SK-N-SH (cell line): ENCODE data around the gene NRARP. TPM values are rescaled to one million over a fixed set of nuclear protein-coding genes. Genes with fewer than 3 reads are reported as not detected.

Source experiments
- CTCF ChIA-PET: fragments of 300-600, 350-600 bp; formaldehyde crosslinking; extraction: SDS; loops from one replicate; lab custom pipeline; 2021; lab: Yijun Ruan, JAX
- POLR2A ChIA-PET: fragments of 350-600 bp; sonication (Branson Sonifier 250); formaldehyde crosslinking; extraction: SDS; loops from one replicate; lab custom pipeline; 2020; ENCODE audit warnings: antibody characterized with exemption, inconsistent platforms; lab: Yijun Ruan, JAX
- DNase-seq: peaks from one replicate; pipeline ENCODE4 v3.0.0; 2012
- H2AFZ ChIP-seq: fragments of 200-600 bp; sonication (generic); 2 replicates; pipeline ENCODE4 v1.8.1; 2016; ENCODE audit warnings: antibody characterized with exemption, mild to moderate bottlenecking, low read depth
- H3F3A ChIP-seq: fragments of 200-600 bp; sonication (generic); replicated peaks from 2 replicates; pipeline ENCODE3; 2016; ENCODE audit warnings: antibody characterized with exemption, mild to moderate bottlenecking; ENCODE audit not compliant: insufficient read depth
- H3K27ac ChIP-seq, 2 experiments: fragments of 200-500 bp in 1 of 2; fragments of 200-600 bp in 1 of 2; sonication (Bioruptor generic) in 1 of 2; sonication (generic), shearing (Covaris generic) in 1 of 2; 2 replicates each; pipeline versions ENCODE4 v1.5.1 to v1.6.1; 2014 to 2016; ENCODE audit warnings: low read depth in 2 of 2, inconsistent platforms in 1 of 2, low read length in 1 of 2, mild to moderate bottlenecking in 1 of 2, mixed read lengths in 1 of 2
- H3K27me3 ChIP-seq: fragments of 200-600 bp; sonication (generic), shearing (Covaris generic); 2 replicates; pipeline ENCODE4 v1.6.1; 2016; ENCODE audit warnings: mixed run types; ENCODE audit not compliant: insufficient read depth
- H3K36me3 ChIP-seq, 2 experiments: fragments of 200-500 bp in 1 of 2; fragments of 200-600 bp in 1 of 2; sonication (Bioruptor generic) in 1 of 2; sonication (generic) in 1 of 2; replicated peaks in 1 of 2; 2 replicates each; pipeline versions ENCODE3 to v1.5.1; 2014 to 2016; ENCODE audit warnings: low read length in 1 of 2, mild to moderate bottlenecking in 1 of 2; ENCODE audit not compliant: insufficient read depth in 2 of 2, control insufficient read depth in 1 of 2
- H3K4me1 ChIP-seq, 2 experiments: fragments of 200-500 bp in 1 of 2; fragments of 200-600 bp in 1 of 2; sonication (Bioruptor generic) in 1 of 2; sonication (generic), shearing (Covaris generic) in 1 of 2; 2 replicates each; pipeline versions ENCODE4 v1.5.1 to v1.6.1; 2014 to 2016; ENCODE audit warnings: low read depth in 1 of 2, low read length in 1 of 2, mixed run types in 1 of 2; ENCODE audit not compliant: insufficient read depth in 2 of 2, control insufficient read depth in 1 of 2
- H3K4me2 ChIP-seq: fragments of 200-600 bp; sonication (generic), shearing (Covaris generic); 2 replicates; pipeline ENCODE4 v1.6.1; 2017; ENCODE audit warnings: mixed run types
- H3K4me3 ChIP-seq, 2 experiments: fragments of 200-500 bp in 1 of 2; fragments of 200-600 bp in 1 of 2; sonication (Bioruptor generic) in 1 of 2; sonication (generic), shearing (Covaris generic) in 1 of 2; 2 replicates each; pipeline versions ENCODE4 v1.5.1 to v1.8.1; 2014 to 2016; ENCODE audit warnings: low read depth in 2 of 2, inconsistent platforms in 1 of 2, low read length in 1 of 2, mild to moderate bottlenecking in 1 of 2, mixed read lengths in 1 of 2, moderate library complexity in 1 of 2
- H3K79me2 ChIP-seq: fragments of 200-600 bp; sonication (generic); 2 replicates; pipeline ENCODE4 v1.8.1; 2017; ENCODE audit warnings: mild to moderate bottlenecking; ENCODE audit not compliant: insufficient read depth
- H3K9ac ChIP-seq: fragments of 200-600 bp; sonication (generic); 2 replicates; pipeline ENCODE4 v1.6.1; 2017; ENCODE audit warnings: mixed run types
- H3K9me2 ChIP-seq: fragments of 200-600 bp; sonication (generic); 2 replicates; pipeline ENCODE4 v1.6.1; 2017; ENCODE audit warnings: mixed run types
- H3K9me3 ChIP-seq: fragments of 200-600 bp; sonication (generic); 2 replicates; pipeline ENCODE4 v1.6.1; 2017; ENCODE audit warnings: mixed run types, mild to moderate bottlenecking, moderate library complexity
- H4K20me1 ChIP-seq: fragments of 200-600 bp; sonication (generic); 2 replicates; pipeline ENCODE4 v1.6.1; 2017; ENCODE audit warnings: mild to moderate bottlenecking, mixed run types; ENCODE audit not compliant: insufficient read depth
- CTCF ChIP-seq: fragments of 200-600 bp; sonication (generic); IDR thresholded peaks from 2 replicates; pipeline ENCODE4 v1.6.1; 2017; ENCODE audit warnings: antibody characterized with exemption, mild to moderate bottlenecking, moderate library complexity
- ELF1 ChIP-seq: IDR thresholded peaks from 2 replicates; pipeline ENCODE4 v1.4.0; 2012
- FOSL2 ChIP-seq: IDR thresholded peaks from 2 replicates; pipeline ENCODE4 v1.4.0; 2012; ENCODE audit warnings: low read depth, mild to moderate bottlenecking, moderate library complexity, borderline replicate concordance
- FOXJ3 ChIP-seq: sonication (generic); formaldehyde crosslinking; IDR thresholded peaks from 2 replicates; pipeline ENCODE4 v1.5.1; 2020; ENCODE audit warnings: mild to moderate bottlenecking, missing genetic modification reagents
- GABPA ChIP-seq: IDR thresholded peaks from 2 replicates; pipeline ENCODE4 v1.4.0; 2012; ENCODE audit warnings: low read depth, mild to moderate bottlenecking
- JUND ChIP-seq: IDR thresholded peaks from 2 replicates; pipeline ENCODE4 v1.4.0; 2012
- MXI1 ChIP-seq: IDR thresholded peaks from 2 replicates; pipeline ENCODE4 v1.6.1; 2012; ENCODE audit warnings: mild to moderate bottlenecking, low read depth, low read length, improper control_type of control experiment
- NFIC ChIP-seq: IDR thresholded peaks from 2 replicates; pipeline ENCODE4 v1.4.0; 2012; ENCODE audit warnings: borderline replicate concordance
- NRF1 ChIP-seq: IDR thresholded peaks from 2 replicates; pipeline ENCODE4 v1.6.1; 2012; ENCODE audit warnings: low read depth, mild to moderate bottlenecking, low read length
- POLR2AphosphoS5 ChIP-seq: IDR thresholded peaks from 2 replicates; pipeline ENCODE4 v1.6.1; 2012; ENCODE audit warnings: low read depth, low read length
- RAD21 ChIP-seq: IDR thresholded peaks from 2 replicates; pipeline ENCODE4 v1.6.1; 2012; ENCODE audit warnings: mild to moderate bottlenecking, low read length
- REST ChIP-seq: IDR thresholded peaks from 2 replicates; pipeline ENCODE4 v1.6.1; 2012; ENCODE audit warnings: mild to moderate bottlenecking, low read depth, low read length, moderate library complexity
- SMC3 ChIP-seq: IDR thresholded peaks from 2 replicates; pipeline ENCODE4 v1.6.1; 2012; ENCODE audit warnings: low read depth, low read length, improper control_type of control experiment
- TCF12 ChIP-seq: IDR thresholded peaks from 2 replicates; pipeline ENCODE4 v1.4.0; 2012
- TEAD4 ChIP-seq: IDR thresholded peaks from 2 replicates; pipeline ENCODE4 v1.4.0; 2012; ENCODE audit warnings: mild to moderate bottlenecking, borderline replicate concordance; ENCODE audit not compliant: insufficient read depth
- WGBS: methylation state at CpG from one replicate; pipeline ENCODE4 v1.1.6; 2017; ENCODE audit warnings: low lambda C conversion rate; 5-methylcytosine and 5-hydroxymethylcytosine counted together
- polyA plus RNA-seq, 3 experiments: library from polyadenylated mRNA; depleted of rRNA; stranded (reverse); fragments of >200 nt; gene quantifications; 2 replicates each; pipeline ENCODE4 v1.2.3, GENCODE V29; 2012
- TF ChIP-seq, protein P1 (sequence below): fragments of 150-350 bp; IDR thresholded peaks from 2 replicates; pipeline ENCODE4 v1.6.1; 2016; ENCODE audit warnings: mild to moderate bottlenecking, low read depth, low read length
- TF ChIP-seq, protein P2 (sequence below): IDR thresholded peaks from 2 replicates; pipeline ENCODE4 v1.4.0; 2012; ENCODE audit warnings: low read depth, borderline replicate concordance

Gene NRARP
- polyA plus RNA-seq, 1 of the 3 experiments (the other 2 are of a cell fraction) = 3.9 TPM

GRCh38 chr9:137299938-137300337 lies 2.1 kb downstream of the NRARP start:
- H3K79me2 ChIP-seq = no peaks in the 10 kb centered on the region
- no peak overlapping the region for H3K9ac ChIP-seq
- no peak overlapping the region for H3K27ac ChIP-seq
- H3F3A ChIP-seq = peaks cover 4% of the 10 kb centered on the region
- H2AFZ ChIP-seq = no peak overlapping the region
- no peaks in the 10 kb centered on the region for H3K9me3 ChIP-seq
- no peaks in the 10 kb centered on the region for H3K9me2 ChIP-seq
- no peak for DNase-seq
- POLR2A ChIA-PET = no interaction called here
- no peaks in the 10 kb centered on the region for H3K36me3 ChIP-seq
- H3K27me3 ChIP-seq = no peaks in the 10 kb centered on the region
- WGBS = 93% methylated on average over 16 of the region's 16 CpGs
- H3K4me3 ChIP-seq = no peak overlapping the region
- CTCF ChIA-PET = interaction anchor here (2.1 to 5.7 kb wide), 2 partner anchors 18 to 63 kb away, joined by 7 to 74 read pairs; no protein-coding TSS in a partner anchor
- TF ChIP-seq TCF12 (no peak), POLR2AphosphoS5 (no peak), FOXJ3 (CRISPR knock-in tag) (no peak), TEAD4 (no peak), MXI1 (no peak), GABPA (no peak), CTCF (no peak), ELF1 (no peak), FOSL2 (no peak)
- TF ChIP-seq, protein P1, sequence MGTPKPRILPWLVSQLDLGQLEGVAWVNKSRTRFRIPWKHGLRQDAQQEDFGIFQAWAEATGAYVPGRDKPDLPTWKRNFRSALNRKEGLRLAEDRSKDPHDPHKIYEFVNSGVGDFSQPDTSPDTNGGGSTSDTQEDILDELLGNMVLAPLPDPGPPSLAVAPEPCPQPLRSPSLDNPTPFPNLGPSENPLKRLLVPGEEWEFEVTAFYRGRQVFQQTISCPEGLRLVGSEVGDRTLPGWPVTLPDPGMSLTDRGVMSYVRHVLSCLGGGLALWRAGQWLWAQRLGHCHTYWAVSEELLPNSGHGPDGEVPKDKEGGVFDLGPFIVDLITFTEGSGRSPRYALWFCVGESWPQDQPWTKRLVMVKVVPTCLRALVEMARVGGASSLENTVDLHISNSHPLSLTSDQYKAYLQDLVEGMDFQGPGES = no peak
- peaks cover 0 to 35% of the 10 kb centered on the region in 2 experiments; a peak in 2 of 4 replicates for H3K4me1 ChIP-seq
- H4K20me1 ChIP-seq = no peaks in the 10 kb centered on the region
- no peak overlapping the region for H3K4me2 ChIP-seq

DNA sequence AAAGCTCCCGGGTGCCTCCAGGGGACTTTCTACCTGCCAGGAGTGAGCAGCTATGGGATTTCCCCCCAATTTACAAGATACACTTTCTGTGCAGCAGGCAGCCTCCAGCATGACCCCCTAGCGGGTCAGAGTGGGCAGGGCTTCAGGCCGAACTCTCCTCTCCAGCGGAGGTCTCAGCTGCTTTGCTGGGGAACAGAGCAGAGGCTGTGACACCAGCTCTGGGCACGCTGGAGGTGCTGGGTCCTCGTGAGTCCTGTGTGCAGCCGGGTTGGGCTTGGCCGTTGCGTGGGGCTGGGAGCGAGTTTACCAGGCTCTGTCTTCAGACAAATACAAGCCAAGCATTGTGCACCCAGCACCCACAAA lies 2.9 kb downstream of the NRARP start:
- Histone ChIP-seq H2AFZ (no peak overlapping the region), H3K79me2 (no peaks in the 10 kb centered on the region)
- CTCF ChIA-PET = interaction anchor here (2.1 kb wide), 1 partner anchor 63 kb away, joined by 7 read pairs; no protein-coding TSS in a partner anchor
- TF ChIP-seq NFIC = no peak
- TF ChIP-seq REST = no peak
- no peak for TF ChIP-seq RAD21
- TF ChIP-seq SMC3 = no peak
- TF ChIP-seq NRF1 = no peak
- TF ChIP-seq MXI1 = no peak
- TF ChIP-seq, protein P2, sequence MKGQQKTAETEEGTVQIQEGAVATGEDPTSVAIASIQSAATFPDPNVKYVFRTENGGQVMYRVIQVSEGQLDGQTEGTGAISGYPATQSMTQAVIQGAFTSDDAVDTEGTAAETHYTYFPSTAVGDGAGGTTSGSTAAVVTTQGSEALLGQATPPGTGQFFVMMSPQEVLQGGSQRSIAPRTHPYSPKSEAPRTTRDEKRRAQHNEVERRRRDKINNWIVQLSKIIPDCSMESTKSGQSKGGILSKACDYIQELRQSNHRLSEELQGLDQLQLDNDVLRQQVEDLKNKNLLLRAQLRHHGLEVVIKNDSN = no peak
- TF ChIP-seq FOSL2 = no peak
- TF ChIP-seq JUND = no peak
- TF ChIP-seq, all 33 proteins: peak for 0
- Histone ChIP-seq H3K9ac (no peak overlapping the region), H3K27me3 (no peaks in the 10 kb centered on the region), H3F3A (peaks cover 4% of the 10 kb centered on the region), H3K4me2 (no peak overlapping the region), H3K9me3 (no peaks in the 10 kb centered on the region), H4K20me1 (no peaks in the 10 kb centered on the region), H3K4me1 (peaks cover 0 to 32% of the 10 kb centered on the region in 2 experiments; a peak in 2 of 4 replicates), H3K27ac (no peak overlapping the region), H3K36me3 (no peaks in the 10 kb centered on the region), H3K4me3 (no peak overlapping the region), H3K9me2 (no peaks in the 10 kb centered on the region)
- no peak for DNase-seq
- POLR2A ChIA-PET = no interaction called here
- 91% methylated on average over 6 of the region's 10 CpGs for WGBS
